ENCODE results near the gene ULK4.
"Not testable (repeated sequence)": the region's sequence is repeated elsewhere in the genome, so short reads cannot be mapped to it uniquely, and the experiment has no call there.

DNA sequence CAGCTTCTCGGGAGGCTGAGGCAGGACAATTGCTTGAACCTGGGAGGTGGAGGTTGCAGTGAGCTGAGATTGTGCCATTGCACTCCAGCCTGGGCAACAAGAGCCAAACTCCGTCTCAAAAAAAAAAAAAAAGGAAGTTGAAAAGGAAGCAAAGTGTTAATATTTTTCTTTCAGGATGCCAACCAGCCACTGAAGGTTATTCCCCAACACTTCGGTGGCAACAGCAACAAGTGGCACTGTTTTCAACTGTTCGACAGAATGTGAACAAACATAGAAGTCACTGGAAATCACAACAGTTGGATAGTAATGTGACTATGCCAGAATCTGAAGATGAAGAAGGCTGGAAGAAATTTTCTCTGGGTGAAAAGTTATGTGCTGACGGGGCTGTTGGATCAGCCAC lies 15.5 kb upstream of the ULK4 start:
- TF ChIP-seq, protein P1, sequence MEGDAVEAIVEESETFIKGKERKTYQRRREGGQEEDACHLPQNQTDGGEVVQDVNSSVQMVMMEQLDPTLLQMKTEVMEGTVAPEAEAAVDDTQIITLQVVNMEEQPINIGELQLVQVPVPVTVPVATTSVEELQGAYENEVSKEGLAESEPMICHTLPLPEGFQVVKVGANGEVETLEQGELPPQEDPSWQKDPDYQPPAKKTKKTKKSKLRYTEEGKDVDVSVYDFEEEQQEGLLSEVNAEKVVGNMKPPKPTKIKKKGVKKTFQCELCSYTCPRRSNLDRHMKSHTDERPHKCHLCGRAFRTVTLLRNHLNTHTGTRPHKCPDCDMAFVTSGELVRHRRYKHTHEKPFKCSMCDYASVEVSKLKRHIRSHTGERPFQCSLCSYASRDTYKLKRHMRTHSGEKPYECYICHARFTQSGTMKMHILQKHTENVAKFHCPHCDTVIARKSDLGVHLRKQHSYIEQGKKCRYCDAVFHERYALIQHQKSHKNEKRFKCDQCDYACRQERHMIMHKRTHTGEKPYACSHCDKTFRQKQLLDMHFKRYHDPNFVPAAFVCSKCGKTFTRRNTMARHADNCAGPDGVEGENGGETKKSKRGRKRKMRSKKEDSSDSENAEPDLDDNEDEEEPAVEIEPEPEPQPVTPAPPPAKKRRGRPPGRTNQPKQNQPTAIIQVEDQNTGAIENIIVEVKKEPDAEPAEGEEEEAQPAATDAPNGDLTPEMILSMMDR (conservative IDR thresholded peaks at IDR 0.05), result not testable (repeated sequence)
- not testable (repeated sequence) for TF ChIP-seq EZH2 (IDR thresholded peaks at IDR 0.05; ENCODE audit: low read depth)
